ENCODE data around the gene ZACN.
A peak's percentile ranks its signal among the peaks of the same experiment; 100 is the strongest.
"Not testable (repeated sequence)": the region's sequence is repeated elsewhere in the genome, so short reads cannot be mapped to it uniquely, and the experiment has no call there.

ZACN gene

GRCh38 chr17:76078860-76079534 lies at the start of gene ZACN:
TSS of gene ZACN (plus strand) at chr17:76079182. CDS start at chr17:76079265, 83 bp downstream.
- peak; percentile 98 for DNase-seq

- DNase-seq: peak; percentile 80
These were observed 46.8 kb upstream of the ZACN start for GRCh38 chr17:76032073-76032779.

- DNase-seq: no peak
These were observed 46.2 kb upstream of the ZACN start for GRCh38 chr17:76032780-76033108.

GRCh38 chr17:76033139-76033538 lies 45.8 kb upstream of the ZACN start:
- no peak for DNase-seq

GRCh38 chr17:76034428-76035350 lies 44.3 kb upstream of the ZACN start:
- DNase-seq: no peak

GRCh38 chr17:76036497-76037261 lies 42.3 kb upstream of the ZACN start:
- no peak for DNase-seq

GRCh38 chr17:76038050-76038449 lies 40.9 kb upstream of the ZACN start:
- no peak for DNase-seq

- no peak for DNase-seq
These were observed 39.9 kb upstream of the ZACN start for GRCh38 chr17:76039121-76039520.

GRCh38 chr17:76040376-76040775 lies 38.6 kb upstream of the ZACN start:
- DNase-seq: no peak

GRCh38 chr17:76042868-76043267 lies 36.1 kb upstream of the ZACN start:
- DNase-seq: not testable (repeated sequence)

- not testable (repeated sequence) for DNase-seq
These were observed 34.4 kb upstream of the ZACN start for GRCh38 chr17:76044475-76045007.

- DNase-seq: no peak
These were observed 32.9 kb upstream of the ZACN start for GRCh38 chr17:76046064-76046463.

- no peak for DNase-seq
These were observed 30.9 kb upstream of the ZACN start for GRCh38 chr17:76048025-76048605.

GRCh38 chr17:76048711-76049110 lies 30.3 kb upstream of the ZACN start:
- DNase-seq: no peak

GRCh38 chr17:76049239-76049638 lies 29.7 kb upstream of the ZACN start:
- DNase-seq: no peak

- DNase-seq: no peak
These were observed 29.0 kb upstream of the ZACN start for GRCh38 chr17:76049836-76050537.

GRCh38 chr17:76050538-76051467 lies 28.2 kb upstream of the ZACN start:
- DNase-seq: no peak

- no peak for DNase-seq
These were observed 27.4 kb upstream of the ZACN start for GRCh38 chr17:76051561-76051960.

- DNase-seq: no peak
These were observed 25.5 kb upstream of the ZACN start for GRCh38 chr17:76053246-76054111.
